ENCODE data around the gene KLF13. TPM values are rescaled to one million over a fixed set of nuclear protein-coding genes. Genes with fewer than 3 reads are reported as not detected.

KLF13 gene
- total RNA-seq, 1 donor from 2014 or later: 31.0 TPM

GRCh38 chr15:31298707-31299172, 27.9 kb upstream of the KLF13 start:
- no peaks in the 10 kb centered on the region for H3K4me1 Mint-ChIP-seq (ENCODE audit: low read depth, unreplicated experiment)
- no peak for DNase-seq (ENCODE audit: low read depth)
- no peak overlapping the region for H3K27ac Mint-ChIP-seq (ENCODE audit: unreplicated experiment)

DNA sequence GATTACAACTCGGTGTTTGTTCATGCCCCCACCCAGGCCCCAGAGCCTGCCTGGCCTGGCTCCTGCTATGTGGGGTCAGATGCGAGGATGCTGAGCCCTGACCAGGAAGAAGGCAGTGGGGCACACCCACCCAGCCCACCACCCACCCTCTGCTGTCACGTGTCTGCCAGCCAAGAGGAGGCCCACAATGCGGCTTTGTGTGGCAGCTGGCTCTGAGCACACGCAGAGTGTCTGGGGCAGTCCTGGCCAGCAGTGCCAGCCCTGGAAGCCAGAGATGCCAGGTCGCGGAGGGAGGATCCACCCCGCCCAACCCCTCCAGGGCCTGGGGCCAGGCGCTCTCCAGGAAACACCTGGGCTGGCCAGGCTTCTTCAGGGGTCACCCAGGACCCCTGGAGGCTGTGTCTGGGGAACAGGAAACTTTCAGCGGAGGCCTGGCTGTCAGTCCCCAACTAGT, 26.4 kb upstream of the KLF13 start:
- no peaks in the 10 kb centered on the region for H3K9me3 ChIP-seq (ENCODE audit: insufficient read depth, low read depth, low read length)
- FAIRE-seq: no peak
- no peak overlapping the region for H2AFZ ChIP-seq (ENCODE audit: low read depth, low read length)
- H3K4me1 ChIP-seq (ENCODE audit: insufficient read depth, low read length): no peaks in the 10 kb centered on the region
- Mint-ChIP-seq H3K4me3 (ENCODE audit: unreplicated experiment) (no peak overlapping the region), H3K9me3 (ENCODE audit: unreplicated experiment) (no peaks in the 10 kb centered on the region), H3K4me1 (ENCODE audit: low read depth, unreplicated experiment) (no peaks in the 10 kb centered on the region), H3K27ac (ENCODE audit: unreplicated experiment) (no peak overlapping the region), H3K27me3 (ENCODE audit: low read depth, unreplicated experiment) (peaks cover 37% of the 10 kb centered on the region), H3K36me3 (ENCODE audit: low read depth, unreplicated experiment) (peaks cover 1% of the 10 kb centered on the region)
- H4K20me1 ChIP-seq (ENCODE audit: insufficient read depth, low read length): no peaks in the 10 kb centered on the region
- no peak overlapping the region for H3K4me2 ChIP-seq (ENCODE audit: low read length)
- no peaks in the 10 kb centered on the region for H3K36me3 ChIP-seq (ENCODE audit: insufficient read depth, low read length)
- peaks cover 11% of the 10 kb centered on the region for H3K27me3 ChIP-seq (ENCODE audit: insufficient read depth, low read length)
- H3K27ac ChIP-seq (ENCODE audit: low read depth, low read length): no peak overlapping the region
- no peaks in the 10 kb centered on the region for H3K79me2 ChIP-seq (ENCODE audit: insufficient read depth, low read length)
- no peak overlapping the region for H3K4me3 ChIP-seq (ENCODE audit: insufficient read depth, low read depth, low read length)
- no peak for DNase-seq (ENCODE audit: low read depth)
- TF ChIP-seq, protein P1, sequence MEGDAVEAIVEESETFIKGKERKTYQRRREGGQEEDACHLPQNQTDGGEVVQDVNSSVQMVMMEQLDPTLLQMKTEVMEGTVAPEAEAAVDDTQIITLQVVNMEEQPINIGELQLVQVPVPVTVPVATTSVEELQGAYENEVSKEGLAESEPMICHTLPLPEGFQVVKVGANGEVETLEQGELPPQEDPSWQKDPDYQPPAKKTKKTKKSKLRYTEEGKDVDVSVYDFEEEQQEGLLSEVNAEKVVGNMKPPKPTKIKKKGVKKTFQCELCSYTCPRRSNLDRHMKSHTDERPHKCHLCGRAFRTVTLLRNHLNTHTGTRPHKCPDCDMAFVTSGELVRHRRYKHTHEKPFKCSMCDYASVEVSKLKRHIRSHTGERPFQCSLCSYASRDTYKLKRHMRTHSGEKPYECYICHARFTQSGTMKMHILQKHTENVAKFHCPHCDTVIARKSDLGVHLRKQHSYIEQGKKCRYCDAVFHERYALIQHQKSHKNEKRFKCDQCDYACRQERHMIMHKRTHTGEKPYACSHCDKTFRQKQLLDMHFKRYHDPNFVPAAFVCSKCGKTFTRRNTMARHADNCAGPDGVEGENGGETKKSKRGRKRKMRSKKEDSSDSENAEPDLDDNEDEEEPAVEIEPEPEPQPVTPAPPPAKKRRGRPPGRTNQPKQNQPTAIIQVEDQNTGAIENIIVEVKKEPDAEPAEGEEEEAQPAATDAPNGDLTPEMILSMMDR (IDR thresholded peaks at IDR 0.05; ENCODE audit: insufficient read depth, low read depth, low read length): no peak
- no peak for TF ChIP-seq EZH2 (IDR thresholded peaks at IDR 0.05; ENCODE audit: insufficient read depth, low read length)
- no peak overlapping the region for H3K9ac ChIP-seq (ENCODE audit: low read length)

More at GRCh38 chr15:31298707-31299172, 27.9 kb upstream of the KLF13 start:
- H3K9me3 ChIP-seq (ENCODE audit: insufficient read depth, low read depth, low read length): no peaks in the 10 kb centered on the region
- peaks cover 1% of the 10 kb centered on the region for H3K36me3 Mint-ChIP-seq (ENCODE audit: low read depth, unreplicated experiment)
- no peaks in the 10 kb centered on the region for H3K79me2 ChIP-seq (ENCODE audit: insufficient read depth, low read length)
- no peaks in the 10 kb centered on the region for H3K9me3 Mint-ChIP-seq (ENCODE audit: unreplicated experiment)
- no peak overlapping the region for H3K4me2 ChIP-seq (ENCODE audit: low read length)
- H3K27me3 ChIP-seq (ENCODE audit: insufficient read depth, low read length): peaks cover 11% of the 10 kb centered on the region
- no peak overlapping the region for H3K9ac ChIP-seq (ENCODE audit: low read length)
- TF ChIP-seq, protein P1 (IDR thresholded peaks at IDR 0.05; ENCODE audit: insufficient read depth, low read depth, low read length): no peak
- TF ChIP-seq EZH2 (IDR thresholded peaks at IDR 0.05; ENCODE audit: insufficient read depth, low read length): no peak
- no peaks in the 10 kb centered on the region for H3K36me3 ChIP-seq (ENCODE audit: insufficient read depth, low read length)
- no peak for FAIRE-seq
- no peak overlapping the region for H3K27ac ChIP-seq (ENCODE audit: low read depth, low read length)
- peaks cover 28% of the 10 kb centered on the region for H3K27me3 Mint-ChIP-seq (ENCODE audit: low read depth, unreplicated experiment)
- no peaks in the 10 kb centered on the region for H4K20me1 ChIP-seq (ENCODE audit: insufficient read depth, low read length)
- no peak overlapping the region for H2AFZ ChIP-seq (ENCODE audit: low read depth, low read length)
- H3K4me1 ChIP-seq (ENCODE audit: insufficient read depth, low read length): no peaks in the 10 kb centered on the region
- H3K4me3 Mint-ChIP-seq (ENCODE audit: unreplicated experiment): no peak overlapping the region
- H3K4me3 ChIP-seq (ENCODE audit: insufficient read depth, low read depth, low read length): no peak overlapping the region

GRCh38 chr15:31300981-31301672, 25.5 kb upstream of the KLF13 start:
- Histone ChIP-seq H3K4me3 (ENCODE audit: insufficient read depth, low read depth, low read length) (no peak overlapping the region), H3K9ac (ENCODE audit: low read length) (no peak overlapping the region), H3K36me3 (ENCODE audit: insufficient read depth, low read length) (no peaks in the 10 kb centered on the region), H3K27me3 (ENCODE audit: insufficient read depth, low read length) (peaks cover 7% of the 10 kb centered on the region), H3K4me2 (ENCODE audit: low read length) (no peak overlapping the region), H3K79me2 (ENCODE audit: insufficient read depth, low read length) (no peaks in the 10 kb centered on the region), H4K20me1 (ENCODE audit: insufficient read depth, low read length) (no peaks in the 10 kb centered on the region), H3K27ac (ENCODE audit: low read depth, low read length) (no peak overlapping the region), H2AFZ (ENCODE audit: low read depth, low read length) (no peak overlapping the region), H3K9me3 (ENCODE audit: insufficient read depth, low read depth, low read length) (no peaks in the 10 kb centered on the region), H3K4me1 (ENCODE audit: insufficient read depth, low read length) (peaks cover under 1% of the 10 kb centered on the region)
- H3K4me3 Mint-ChIP-seq (ENCODE audit: unreplicated experiment): no peak overlapping the region
- H3K9me3 Mint-ChIP-seq (ENCODE audit: unreplicated experiment): no peaks in the 10 kb centered on the region
- no peaks in the 10 kb centered on the region for H3K4me1 Mint-ChIP-seq (ENCODE audit: low read depth, unreplicated experiment)
- H3K27ac Mint-ChIP-seq (ENCODE audit: unreplicated experiment): no peak overlapping the region
- no peak for FAIRE-seq
- no peak for DNase-seq (ENCODE audit: low read depth)
- H3K36me3 Mint-ChIP-seq (ENCODE audit: low read depth, unreplicated experiment): peaks cover 1% of the 10 kb centered on the region
- TF ChIP-seq, protein P1 (IDR thresholded peaks at IDR 0.05; ENCODE audit: insufficient read depth, low read depth, low read length): no peak
- TF ChIP-seq EZH2 (IDR thresholded peaks at IDR 0.05; ENCODE audit: insufficient read depth, low read length): no peak
- H3K27me3 Mint-ChIP-seq (ENCODE audit: low read depth, unreplicated experiment): peaks cover 42% of the 10 kb centered on the region

Data from astrocyte (in vitro differentiated cells and primary cell).